ENCODE measurements around the gene NDRG2.
"Not testable (repeated sequence)": the region's sequence is repeated elsewhere in the genome, so short reads cannot be mapped to it uniquely, and the experiment has no call there.

NDRG2 gene

DNA sequence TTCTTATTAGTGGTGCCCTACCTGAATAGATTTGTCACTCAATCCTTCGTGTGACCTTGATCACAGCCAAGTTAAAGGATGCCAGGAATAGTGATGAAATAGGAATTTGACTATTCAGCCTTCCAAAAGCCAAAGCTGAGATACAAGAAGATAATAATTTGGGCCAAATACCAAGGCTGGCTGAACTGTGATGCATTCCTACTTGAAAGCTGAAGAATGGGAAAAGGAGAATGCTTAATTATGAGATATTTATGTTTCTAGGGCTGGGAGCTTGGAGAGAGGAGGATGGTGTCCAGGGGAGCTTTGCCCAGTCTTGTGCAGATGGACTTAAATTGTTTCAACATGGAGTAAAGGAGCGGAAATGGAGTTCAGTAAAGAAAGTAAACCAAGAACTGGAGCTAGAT is 22.5 kb upstream of the NDRG2 start:
- DNase-seq (ENCODE audit: extremely low read depth, low read depth): no peak

DNA sequence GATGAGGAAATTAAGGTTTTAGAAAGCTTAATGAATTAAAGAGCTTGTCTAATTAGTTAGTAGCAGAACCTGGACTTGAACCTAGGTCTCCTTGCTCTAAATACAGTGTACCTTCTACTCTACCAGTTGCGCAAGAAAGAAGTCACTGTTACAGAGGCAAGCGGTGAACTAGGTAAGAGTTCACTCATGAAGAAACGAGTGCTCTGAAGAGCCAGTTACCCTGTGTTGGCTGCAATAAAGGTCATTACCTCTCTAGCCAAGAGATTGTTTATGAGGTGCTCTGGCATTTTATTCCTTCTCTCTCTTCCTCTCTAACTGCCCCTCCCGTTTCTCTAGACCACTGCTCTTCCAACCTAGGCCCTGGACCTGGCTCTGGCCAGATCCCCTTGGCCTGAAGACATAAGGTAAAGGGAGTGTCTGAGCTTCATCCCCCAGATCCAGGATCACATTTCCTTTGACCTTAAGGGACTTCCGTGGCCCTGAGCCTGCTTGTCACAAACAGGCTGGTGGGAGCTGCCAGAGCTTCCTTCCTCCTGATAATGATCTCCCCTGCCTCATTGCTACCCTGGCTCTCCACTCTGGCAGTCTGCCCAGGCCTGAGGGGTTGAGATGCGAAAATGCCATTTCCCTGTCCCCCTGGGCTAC is 19.2 kb upstream of the NDRG2 start:
- TF ChIP-seq, protein P1, sequence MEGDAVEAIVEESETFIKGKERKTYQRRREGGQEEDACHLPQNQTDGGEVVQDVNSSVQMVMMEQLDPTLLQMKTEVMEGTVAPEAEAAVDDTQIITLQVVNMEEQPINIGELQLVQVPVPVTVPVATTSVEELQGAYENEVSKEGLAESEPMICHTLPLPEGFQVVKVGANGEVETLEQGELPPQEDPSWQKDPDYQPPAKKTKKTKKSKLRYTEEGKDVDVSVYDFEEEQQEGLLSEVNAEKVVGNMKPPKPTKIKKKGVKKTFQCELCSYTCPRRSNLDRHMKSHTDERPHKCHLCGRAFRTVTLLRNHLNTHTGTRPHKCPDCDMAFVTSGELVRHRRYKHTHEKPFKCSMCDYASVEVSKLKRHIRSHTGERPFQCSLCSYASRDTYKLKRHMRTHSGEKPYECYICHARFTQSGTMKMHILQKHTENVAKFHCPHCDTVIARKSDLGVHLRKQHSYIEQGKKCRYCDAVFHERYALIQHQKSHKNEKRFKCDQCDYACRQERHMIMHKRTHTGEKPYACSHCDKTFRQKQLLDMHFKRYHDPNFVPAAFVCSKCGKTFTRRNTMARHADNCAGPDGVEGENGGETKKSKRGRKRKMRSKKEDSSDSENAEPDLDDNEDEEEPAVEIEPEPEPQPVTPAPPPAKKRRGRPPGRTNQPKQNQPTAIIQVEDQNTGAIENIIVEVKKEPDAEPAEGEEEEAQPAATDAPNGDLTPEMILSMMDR (IDR thresholded peaks at IDR 0.05; ENCODE audit: low read depth, low read length): no peak
- DNase-seq (ENCODE audit: extremely low read depth, low read depth): no peak

More for the DNA sequence above, 22.5 kb upstream of the NDRG2 start:
- TF ChIP-seq, protein P1 (IDR thresholded peaks at IDR 0.05; ENCODE audit: low read depth, low read length): no peak

DNA sequence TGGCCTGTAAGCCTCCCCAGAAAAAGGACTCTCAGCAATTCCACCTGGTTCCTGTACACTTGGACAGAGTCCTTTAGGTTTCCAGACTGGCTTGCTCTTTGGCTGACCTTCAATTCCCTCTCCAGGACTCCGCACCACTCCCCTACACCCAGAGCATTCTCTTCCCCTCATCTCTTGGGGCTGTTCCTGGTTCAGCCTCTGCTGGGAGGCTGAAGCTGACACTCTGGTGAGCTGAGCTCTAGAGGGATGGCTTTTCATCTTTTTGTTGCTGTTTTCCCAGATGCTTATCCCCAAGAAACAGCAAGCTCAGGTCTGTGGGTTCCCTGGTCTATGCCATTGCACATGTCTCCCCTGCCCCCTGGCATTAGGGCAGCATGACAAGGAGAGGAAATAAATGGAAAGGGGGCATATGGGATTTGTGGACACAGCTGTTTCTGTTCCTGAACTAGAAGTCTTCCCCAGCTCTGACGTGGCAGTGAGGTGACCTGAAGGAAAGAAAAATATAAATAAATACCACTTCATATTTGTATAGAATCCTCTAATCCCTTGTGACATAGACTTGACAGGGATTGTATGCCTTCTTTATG is 18.6 kb upstream of the NDRG2 start:
- DNase-seq (ENCODE audit: extremely low read depth, low read depth): no peak
- TF ChIP-seq, protein P1 (IDR thresholded peaks at IDR 0.05; ENCODE audit: low read depth, low read length): no peak

DNA sequence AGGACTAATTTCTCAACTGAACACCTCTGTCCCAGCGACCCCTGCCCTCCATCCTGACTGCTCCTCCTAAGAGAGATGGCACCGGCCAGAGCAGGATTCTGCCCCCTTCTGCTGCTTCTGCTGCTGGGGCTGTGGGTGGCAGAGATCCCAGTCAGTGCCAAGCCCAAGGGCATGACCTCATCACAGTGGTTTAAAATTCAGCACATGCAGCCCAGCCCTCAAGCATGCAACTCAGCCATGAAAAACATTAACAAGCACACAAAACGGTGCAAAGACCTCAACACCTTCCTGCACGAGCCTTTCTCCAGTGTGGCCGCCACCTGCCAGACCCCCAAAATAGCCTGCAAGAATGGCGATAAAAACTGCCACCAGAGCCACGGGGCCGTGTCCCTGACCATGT is 18.1 kb upstream of the NDRG2 start:
- TF ChIP-seq, protein P1 (IDR thresholded peaks at IDR 0.05; ENCODE audit: low read depth, low read length): no peak
- DNase-seq (ENCODE audit: extremely low read depth, low read depth): no peak

DNA sequence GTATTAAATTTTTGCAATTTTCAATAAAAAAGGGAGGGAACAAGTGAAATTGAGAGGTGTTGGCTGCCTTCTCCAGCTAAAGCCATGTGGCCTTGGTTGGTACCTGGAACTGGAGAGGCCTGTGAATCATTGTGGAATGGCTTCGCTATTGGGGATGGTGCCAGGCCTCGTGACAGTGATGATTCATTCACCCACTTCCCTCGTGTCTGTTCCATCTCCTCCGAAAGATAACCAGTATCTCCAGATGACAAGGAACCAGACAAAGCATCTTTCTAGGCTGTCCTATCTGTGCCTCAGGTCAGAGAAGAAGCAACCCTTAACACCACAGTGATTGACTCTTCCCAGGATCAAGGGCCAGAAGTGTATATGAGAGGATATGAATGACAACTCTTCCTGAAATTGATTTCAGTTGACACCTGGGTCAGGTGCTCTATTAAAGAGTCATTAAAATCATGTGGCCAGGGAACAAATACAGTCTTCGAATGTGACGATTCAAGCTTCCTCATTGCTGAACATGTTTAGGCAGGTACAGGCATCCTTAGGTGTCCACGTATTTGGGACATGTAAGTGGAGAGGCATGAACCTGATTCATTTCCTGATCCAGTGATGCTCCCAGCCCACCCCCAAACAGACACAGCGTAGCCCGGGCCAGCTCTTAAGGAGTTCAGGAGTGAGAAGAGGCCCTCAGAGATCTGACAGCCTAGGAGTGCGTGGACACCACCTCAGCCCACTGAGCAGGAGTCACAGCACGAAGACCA is 17.0 kb upstream of the NDRG2 start, which contains the start of gene RNASE7:
TSS of gene RNASE7 (plus strand) at position 687 of the 758 bp plus-strand sequence. CDS start 631 bp downstream, outside the sequence.
- no peak for DNase-seq (ENCODE audit: extremely low read depth, low read depth)
- TF ChIP-seq, protein P1 (IDR thresholded peaks at IDR 0.05; ENCODE audit: low read depth, low read length): no peak

DNA sequence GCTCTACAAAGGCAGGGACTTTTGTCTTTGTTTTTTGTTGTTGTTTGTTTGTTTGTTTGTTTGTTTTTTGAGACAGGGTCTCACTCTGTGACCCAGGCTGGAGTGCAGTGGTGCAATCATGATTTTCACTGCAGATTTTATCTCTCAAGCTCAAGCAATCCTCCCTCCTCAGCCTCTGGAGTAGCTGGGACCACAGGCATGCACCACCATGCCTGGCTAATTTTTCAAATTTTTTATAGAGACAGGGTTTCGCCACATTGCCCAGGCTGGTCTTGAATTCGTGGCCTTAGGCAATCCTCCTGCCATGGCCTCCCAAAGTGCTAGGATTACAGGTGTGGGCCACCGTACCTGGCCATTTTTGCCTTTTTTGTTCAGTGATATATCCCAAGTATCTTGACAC is 16.1 kb upstream of the NDRG2 start:
- not testable (repeated sequence) for DNase-seq (ENCODE audit: extremely low read depth, low read depth)

DNA sequence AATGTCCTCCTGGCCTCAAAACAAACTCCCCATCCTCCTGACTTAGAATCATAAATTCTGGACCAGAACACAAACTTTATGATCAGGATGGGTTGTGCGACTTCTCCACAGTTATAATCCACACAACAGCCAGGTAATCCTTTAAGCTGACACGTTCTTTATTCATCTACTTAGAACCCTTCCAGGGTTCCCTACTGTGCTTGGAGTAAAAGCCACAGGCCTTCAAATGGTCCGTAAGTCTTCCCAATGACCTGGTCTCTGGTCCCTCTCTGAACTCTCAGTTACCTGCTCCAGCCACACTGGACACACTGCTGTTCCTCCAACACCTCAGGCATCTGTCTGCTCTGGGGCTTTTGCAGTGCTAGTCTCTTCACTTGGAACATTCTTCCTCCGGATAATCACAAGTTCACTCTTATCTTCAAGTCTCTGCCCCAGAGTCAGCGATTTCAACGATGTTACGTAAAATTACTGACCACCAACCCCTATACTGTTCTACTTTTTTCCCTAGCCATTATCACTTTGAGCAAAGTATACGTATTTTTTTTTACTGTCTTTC is 15.6 kb upstream of the NDRG2 start:
- TF ChIP-seq, protein P1 (IDR thresholded peaks at IDR 0.05; ENCODE audit: low read depth, low read length): no peak
- DNase-seq (ENCODE audit: extremely low read depth, low read depth): no peak

Measured in AG09319 (cell line).